ENCODE measurements around the gene CDKL1.
A peak's percentile ranks its signal among the peaks of the same experiment; 100 is the strongest.

CDKL1 gene

DNA sequence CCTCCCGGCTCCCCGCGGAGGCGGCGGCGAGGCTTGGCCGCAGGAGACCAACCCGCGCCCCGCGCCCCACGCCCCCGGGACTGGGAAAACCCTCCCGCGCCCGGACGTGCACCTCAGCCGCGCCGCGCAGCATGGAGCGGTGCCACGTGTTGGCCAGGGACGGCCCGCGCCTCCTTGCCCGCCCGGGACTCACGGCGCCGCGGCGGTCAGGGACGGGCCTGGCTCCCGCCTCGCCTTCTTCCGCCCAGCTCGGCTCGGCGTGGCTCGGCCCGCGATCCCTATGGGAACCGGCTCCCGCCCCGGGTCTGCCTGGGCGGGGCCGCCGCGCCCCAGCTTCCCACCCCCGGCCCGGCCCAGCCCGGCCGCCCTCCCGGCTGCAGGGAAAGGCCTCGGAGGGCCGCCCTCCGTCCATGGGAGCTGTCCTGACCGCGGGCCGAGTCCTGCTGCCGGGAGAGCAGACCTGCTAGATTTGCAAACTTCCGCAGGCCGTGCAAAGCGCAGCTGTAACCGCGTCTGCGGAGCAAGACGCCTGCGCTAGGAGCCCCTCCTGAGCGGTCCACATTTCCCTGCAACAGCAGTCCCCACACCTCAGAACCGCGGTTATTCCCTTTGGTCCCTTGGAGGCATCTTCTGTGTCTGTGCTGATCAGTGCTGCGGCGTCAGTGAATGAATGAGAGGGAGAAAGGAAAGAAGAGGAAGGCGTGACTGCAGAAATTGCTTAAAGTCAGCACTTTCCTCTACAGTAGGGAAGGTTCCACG is at the start of gene CDKL1:
Gene CDKL1 (minus strand): TSS at position 251 of the 759 bp plus-strand sequence. CDS start 1,013 bp downstream, outside the sequence.
- peak; percentile 26 to 40 (median 35) for DNase-seq (ENCODE audit: low read depth in 4 of 4, low spot score in 1 of 4)

DNA sequence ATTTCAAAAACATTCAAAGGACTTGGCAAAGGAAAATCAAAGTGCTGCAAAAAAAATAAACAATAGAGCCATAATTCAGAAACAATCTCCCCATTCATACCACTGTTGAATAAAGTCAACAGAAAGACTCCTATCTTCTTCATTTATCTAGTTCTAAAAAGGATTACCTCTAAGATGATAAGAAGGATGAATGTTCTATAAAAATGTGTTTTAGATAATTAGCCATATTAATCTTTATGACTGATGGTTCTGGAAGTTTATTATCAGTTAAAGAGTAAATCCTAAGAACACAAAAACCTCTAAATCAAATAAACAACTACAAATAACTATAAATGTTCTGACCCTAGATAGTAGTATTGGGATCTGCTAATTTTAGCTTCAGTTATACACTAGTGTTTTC is 37.8 kb upstream of the CDKL1 start:
- no peak for DNase-seq (ENCODE audit: low read depth in 4 of 4, low spot score in 1 of 4)

DNA sequence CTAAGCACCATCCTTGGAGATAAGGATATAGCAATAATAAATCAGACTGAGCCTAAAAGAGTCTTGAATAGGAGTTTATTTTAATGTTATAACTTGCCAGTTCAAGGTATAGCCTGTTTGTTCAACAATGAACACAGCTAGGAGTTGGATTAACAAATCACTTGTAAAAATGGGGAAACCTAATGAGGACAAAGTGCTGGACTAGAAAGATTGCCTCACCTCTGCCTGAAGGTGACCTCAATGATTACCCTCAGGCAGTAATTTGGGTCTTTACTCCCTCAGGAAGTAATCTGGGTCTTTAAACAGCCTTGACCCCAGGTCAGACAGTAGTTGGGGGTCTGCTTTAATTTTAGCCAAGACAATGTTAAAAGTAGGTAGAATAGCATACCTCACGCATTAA is 35.5 kb upstream of the CDKL1 start:
- DNase-seq (ENCODE audit: low read depth in 4 of 4, low spot score in 1 of 4): no peak

DNA sequence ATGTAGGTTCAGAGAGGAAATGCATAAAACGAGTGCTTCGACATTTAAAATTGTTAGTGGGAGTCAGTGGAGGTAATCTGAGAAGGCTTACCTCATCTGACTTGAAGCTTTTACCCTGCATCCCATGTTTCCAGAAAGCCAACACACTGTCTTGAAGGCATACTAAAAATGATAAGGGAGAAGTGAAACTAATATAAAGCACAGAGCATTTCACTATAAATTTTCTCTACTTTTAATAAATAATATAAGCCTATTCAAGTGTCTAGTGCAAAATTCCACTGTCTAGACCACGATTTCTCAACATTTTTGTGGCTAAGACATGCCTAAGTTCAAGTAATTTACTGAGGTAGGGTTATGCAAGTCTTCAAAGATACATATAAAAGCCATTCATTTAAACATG is 29.1 kb upstream of the CDKL1 start:
- DNase-seq (ENCODE audit: low read depth in 4 of 4, low spot score in 1 of 4): no peak

DNA sequence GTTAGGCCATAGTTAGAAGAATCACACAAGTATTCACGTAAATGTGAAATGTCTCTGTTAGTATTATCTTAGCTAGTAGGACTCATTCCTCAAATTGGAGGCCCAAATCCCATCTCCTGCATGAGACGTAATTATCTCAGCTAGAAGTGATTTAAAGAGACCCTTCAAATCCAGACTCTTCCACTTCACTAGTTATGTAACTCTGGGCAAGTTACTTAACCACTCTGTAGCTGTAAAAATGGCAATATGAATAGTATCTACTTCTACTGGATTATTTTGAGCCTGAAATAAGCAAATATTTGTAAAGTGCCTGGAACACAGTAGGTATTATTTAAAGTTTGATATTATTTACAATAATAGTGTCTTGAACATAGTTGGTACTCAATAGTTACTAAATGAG is 28.4 kb upstream of the CDKL1 start:
- DNase-seq (ENCODE audit: low read depth in 4 of 4, low spot score in 1 of 4): no peak

DNA sequence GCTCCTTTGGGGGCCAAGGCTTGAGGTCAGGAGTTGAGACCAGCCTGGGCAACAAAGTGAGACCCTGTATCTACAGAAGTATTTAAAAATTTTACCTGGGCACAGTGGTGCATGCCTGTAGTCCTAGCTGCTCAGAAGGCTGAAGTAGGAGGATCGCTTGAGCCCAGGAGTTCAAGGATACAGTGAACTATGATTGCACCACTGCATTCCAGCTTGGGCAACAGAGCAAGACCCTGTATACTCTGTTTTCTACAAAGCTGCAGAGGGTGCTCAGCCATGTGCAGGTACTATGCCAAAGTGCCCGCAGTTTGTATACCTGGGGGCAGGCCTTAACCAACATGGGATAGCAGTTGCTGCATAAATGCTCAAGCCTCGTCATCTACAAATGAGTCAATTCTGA is 26.8 kb upstream of the CDKL1 start:
- DNase-seq (ENCODE audit: low read depth in 4 of 4, low spot score in 1 of 4): no peak

DNA sequence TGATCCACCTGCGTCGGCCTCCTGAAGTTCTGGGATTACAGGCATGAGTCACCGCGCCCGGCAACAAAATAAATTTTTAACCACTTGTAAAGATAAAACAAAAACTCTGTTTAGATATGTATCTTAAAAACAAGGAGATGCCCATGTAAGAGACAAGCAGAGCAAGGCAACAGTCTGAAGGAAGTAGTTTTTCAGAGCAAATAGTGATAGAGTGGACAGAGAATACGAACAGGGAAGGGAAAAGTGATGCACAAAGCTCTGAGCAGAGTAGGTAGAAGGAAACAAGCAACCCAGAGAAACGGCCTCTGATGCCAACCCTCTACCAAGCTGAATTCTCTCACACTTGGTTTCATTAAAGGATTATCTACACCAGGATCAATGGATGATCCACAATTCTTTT is 24.8 kb upstream of the CDKL1 start:
- DNase-seq (ENCODE audit: low read depth in 4 of 4, low spot score in 1 of 4): no peak

DNA sequence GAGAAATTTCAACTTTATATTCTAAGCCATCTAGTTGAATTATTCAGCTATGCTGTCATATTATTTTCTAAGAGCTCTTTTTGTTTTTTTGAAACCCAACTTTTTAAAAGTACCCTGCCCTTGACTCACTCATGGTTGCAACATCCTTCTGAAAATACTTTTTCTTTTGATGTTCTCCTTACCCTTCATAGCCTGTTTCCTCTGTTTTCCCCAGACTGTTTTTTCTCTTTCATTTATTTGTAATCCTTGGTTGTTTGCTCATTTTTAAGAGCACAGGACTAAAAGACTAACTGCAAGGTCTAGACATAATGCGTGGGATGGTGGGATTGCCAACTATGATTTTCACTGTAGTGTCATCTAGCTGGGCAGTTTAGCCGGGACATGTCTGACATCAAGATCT is 21.2 kb upstream of the CDKL1 start:
- no peak for DNase-seq (ENCODE audit: low read depth in 4 of 4, low spot score in 1 of 4)

DNA sequence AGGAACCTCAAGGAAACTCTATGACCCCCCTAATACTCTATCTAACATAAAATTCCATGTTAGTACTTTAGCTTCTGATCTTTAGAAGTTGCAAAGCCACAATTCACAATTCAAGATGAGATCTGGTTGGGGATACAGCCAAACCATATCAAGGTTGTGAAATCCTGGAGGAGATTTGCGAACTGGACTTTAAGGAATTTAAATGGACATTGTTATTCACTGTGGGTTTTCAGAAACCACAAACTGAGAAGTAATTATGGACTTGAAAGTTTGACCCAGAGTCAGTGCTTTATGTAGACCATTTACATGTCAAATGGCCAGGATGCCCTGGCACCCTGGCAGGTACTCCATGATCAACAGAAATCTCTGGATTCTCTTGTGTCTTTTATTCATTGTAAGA is 14.2 kb upstream of the CDKL1 start:
- DNase-seq (ENCODE audit: low read depth in 4 of 4, low spot score in 1 of 4): no peak

DNA sequence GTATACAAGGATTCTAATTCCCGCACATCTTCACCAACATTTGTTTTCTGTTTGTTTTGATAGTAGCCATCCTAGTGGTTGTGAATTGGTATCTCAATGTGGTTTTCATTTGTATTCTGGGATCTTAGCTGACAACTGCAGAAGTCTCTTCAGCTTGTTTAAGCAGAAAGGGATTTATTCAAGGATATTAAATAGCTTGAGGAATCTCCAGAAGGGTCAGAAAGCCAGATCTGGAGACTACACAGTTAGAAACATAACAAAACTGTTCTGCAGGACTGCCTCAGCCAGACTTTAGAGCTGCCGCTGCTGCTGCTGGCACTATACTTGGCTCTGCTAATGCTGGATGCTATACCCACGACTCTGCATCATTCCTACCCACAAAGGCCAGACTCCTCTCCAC is 13.4 kb upstream of the CDKL1 start:
- DNase-seq (ENCODE audit: low read depth in 4 of 4, low spot score in 1 of 4): no peak

DNA sequence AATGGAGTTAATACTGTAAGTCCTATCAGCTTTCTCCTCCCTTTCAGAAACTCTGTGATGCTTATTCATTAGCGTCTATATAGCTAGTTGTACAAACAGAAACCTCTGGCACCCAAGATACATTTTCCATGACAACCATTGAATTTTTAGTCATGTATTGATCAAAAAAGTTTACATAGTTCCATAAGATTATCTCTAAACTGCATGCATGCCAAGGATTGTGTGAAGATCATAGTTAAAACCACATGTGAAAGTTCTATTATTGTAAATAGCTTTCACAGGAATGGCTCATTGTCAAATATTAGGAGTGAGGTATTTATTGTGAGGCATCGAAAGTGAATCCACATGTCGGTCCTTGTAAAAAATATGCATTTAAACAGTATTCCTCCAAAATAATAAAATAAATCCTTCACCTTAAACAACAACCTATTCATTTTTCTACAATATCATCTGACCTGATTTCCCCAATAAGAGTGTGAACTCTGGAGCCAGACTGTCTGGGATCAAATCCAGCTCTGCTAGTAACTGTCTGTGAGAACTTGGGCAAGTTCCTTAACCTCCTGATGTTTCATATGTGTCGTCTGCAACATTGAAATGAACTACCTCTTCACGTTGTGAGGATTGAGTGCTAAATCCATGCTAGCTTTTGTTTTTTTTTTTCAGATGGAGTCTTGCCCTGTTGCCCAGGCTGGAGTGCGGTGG is 10.6 kb upstream of the CDKL1 start:
- DNase-seq (ENCODE audit: low read depth in 4 of 4, low spot score in 1 of 4): no peak

DNA sequence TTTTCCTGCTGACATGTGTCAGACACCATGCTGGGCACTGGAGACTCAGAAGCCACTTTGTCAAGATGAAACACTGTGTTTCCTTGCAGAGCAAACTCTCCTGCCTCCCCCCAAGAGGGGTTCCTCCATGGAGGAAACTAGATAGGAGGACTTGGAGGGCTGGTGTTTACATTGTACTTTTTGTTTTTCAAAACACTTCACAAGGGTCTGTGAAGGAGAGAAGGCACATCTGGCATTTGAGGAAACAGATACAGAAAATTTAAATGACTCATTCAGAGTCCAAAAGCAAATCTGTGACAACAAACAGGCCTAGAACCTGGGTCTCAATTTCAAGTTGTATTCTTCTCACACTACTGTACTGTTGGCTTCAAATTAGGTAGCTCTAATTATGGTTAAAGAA is 6.7 kb upstream of the CDKL1 start:
- DNase-seq (ENCODE audit: low read depth in 4 of 4, low spot score in 1 of 4): no peak

DNA sequence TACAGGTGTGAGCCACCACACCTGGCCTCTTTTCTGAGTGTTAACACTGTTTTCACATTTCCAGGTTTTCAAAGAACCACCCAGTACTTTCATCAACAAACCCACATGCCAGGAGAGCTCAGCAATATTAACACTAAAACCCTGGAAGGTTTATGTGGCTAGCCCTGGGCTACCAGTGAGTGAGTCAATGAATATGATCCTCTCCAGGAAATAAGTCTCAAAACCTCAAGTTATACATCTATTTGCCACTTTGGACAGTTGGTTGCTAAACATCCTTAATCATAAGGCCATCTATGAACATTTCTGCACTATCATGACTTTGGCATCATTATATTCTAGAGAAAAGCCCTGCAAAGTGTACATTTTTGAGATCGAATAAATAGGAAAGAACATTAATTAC is 6.3 kb upstream of the CDKL1 start:
- DNase-seq (ENCODE audit: low read depth in 4 of 4, low spot score in 1 of 4): no peak

DNA sequence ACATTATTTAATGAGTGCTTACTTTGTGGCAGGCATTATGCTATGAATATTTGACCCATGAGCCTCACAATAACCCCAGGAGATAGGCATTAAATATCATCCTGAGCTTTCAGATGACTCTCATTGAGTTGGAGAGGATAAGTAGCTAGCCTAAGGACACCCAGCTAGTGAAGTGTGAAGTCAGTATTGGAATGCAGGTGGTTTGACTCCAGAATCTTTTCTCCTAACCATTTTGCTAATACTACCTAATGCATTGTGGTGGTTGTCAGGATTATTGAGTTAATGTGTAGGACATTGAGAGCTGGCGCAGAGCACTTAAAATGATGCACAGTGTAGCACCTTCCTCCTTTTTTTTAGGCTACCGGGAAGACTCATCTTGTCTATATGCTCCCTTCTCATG is 3.8 kb upstream of the CDKL1 start:
- no peak for DNase-seq (ENCODE audit: low read depth in 4 of 4, low spot score in 1 of 4)

DNA sequence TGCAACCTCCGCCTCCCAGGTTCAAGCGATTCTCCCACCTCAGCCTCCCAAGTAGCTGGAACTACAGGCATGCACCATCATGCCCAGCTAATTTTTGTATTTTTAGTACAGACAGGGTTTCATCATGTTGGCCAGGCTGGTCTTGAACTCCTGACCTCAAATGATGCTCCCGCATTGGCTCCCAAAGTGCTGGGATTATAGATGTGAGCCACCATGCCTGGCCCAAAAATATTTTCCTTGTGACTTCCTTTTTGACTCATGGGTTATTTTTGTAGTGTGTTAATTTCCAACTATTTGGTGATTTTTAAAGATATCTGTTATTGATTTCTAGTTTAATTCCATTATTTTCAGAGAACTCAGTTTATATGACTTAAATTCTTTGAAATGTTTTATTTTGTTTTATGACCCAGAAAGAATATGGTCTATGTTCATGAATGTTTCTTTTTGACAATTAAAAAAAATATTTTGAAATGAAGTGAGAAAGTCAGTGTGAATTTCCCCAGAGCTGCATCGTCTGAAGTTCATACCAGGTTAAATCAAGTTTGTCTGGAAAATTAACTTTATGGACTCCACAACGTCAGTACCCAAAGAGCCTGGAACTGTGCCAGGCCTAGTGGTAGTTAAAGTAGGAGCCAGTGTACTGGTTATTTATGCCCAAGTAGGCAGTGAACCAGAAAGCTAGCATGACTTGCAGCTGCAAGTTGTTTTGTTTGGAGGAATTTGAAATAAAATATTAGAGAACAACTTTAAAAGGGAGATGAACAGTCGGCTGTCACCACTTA is 2.8 kb upstream of the CDKL1 start:
- no peak for DNase-seq (ENCODE audit: low read depth in 4 of 4, low spot score in 1 of 4)

DNA sequence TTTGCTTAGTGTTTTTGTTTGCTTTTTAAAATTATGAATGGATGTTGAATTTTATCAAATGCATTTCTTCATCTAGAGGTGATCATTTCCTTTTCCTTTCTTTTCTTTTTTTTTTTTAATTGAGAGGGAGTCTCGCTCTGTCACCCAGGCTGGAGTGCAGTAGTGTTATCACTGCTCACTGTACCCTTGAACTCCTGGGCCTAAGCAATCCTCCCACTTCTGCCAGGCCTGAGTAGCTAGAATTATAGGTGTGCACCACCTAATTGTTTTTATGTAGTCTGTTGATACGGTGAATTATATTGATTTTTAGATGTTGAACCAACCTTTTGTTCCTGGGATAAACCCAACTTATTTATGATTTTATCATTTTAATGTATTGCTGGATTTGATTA is 1.5 kb upstream of the CDKL1 start:
- no peak for DNase-seq (ENCODE audit: low read depth in 4 of 4, low spot score in 1 of 4)

DNA sequence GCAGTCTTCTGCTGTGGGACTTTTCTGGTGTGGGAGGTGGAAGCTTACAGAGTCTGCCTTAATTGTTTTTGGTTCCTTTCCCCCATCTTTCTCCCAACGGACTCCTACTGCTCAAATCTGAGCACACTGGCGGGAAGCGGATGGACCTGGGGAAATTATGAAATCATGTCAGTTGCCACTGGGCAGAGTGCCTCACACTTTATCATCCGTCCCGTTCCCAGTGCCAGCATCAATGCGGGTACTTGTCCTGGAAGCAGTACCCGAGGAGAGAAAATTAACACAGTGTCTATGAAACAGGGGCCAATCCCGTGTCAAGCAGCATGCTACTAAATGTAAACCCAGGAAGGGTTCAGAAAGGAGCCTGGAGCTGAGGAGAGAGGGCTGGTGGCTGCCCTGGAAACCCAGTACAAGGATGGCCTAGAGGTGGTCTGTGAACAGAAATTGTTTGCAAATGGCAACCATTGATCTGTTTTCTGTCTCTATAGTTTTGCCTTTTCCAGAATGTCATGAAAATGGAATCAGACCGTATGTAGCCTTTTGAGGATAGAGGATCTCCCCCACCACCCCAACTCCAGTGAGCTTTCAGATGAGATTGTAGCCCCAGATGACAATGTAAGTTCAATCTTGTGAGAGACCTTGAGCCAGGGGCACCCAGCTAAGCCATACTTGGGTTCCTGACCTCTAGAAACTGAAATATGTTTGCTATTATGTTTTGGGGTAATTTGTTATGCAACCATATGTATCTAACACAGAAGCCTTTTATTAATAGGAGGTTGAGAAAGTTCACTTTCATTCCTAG is 908 bp upstream of the CDKL1 start:
- DNase-seq (ENCODE audit: low read depth in 4 of 4, low spot score in 1 of 4): no peak

DNA sequence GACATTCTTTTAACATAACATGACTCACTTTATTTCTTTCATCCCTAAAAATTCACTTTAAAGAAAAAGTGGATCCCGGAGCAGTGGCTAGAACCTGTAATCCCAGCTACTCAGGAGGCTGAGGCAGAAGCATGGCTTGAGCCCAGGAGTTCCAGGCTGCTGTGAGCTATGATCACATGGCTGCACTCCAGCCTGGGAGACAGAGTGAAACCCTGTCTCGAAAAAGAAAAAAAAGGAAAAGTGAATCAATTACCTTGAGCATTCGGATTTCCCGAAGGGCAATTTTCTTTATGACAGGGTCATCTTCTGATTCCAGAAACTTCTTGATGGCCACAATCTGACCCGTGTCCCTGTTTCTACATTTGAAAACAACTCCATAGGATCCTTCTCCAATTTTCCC is 1.2 kb downstream of the CDKL1 start:
- no peak for DNase-seq (ENCODE audit: low read depth in 4 of 4, low spot score in 1 of 4)

DNA sequence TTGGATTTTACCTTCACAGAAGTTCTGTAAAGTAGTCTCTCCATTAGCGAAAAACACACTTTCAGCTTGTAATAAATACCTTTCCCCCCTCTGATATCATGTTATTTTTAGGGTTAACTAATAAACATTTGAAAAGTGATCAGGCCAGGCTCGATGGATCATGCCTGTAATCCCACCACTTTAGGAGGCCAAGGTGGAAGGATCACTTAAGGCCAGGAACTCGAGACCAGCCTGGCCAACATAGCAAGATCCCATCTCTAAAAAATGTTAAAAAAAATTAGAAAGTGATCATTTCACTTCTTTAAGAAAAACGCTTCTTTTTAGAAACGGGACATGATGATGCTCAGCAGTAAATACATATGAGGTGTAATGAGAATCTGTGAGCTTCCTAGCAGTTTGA is 2.0 kb downstream of the CDKL1 start:
- no peak for DNase-seq (ENCODE audit: low read depth in 4 of 4, low spot score in 1 of 4)

DNA sequence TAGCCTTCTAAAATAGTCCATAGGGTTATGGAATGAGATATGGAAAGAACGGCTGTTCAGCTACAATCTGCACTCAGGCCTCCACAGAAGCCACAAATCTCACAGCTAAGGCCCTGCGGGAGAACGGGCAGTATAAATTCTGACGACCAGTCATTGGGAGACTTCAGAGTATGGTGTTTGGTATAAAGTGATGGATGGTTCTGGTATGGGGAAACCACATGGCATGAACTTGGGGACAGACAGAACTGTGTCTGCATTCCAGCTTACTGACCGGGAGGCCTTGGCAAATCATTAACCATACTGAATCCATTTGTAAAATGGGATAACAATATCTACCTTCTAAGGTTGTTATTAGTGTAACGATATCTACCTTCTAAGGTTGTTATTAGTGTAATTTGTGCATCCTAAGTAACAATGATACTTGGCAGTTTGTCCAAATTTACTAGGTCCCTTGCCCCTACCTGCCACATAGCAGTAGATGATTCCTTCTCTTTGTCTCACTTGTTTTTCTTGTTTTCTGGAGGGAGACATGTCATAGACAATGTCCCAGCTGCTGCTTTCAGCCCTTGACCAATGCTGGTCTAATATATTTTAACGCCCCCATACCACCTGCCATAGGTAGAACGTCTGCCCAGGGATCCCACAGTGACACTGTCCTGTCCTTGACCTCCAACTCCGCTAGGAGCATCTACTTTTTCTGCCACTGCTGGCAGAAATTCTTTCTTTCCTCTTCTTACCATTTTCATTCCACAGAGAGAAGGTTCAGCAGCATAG is 6.8 kb downstream of the CDKL1 start:
- no peak for DNase-seq (ENCODE audit: low read depth in 4 of 4, low spot score in 1 of 4)
